Astrocyte of the spinal cord (primary cell): ENCODE data around the gene PSMA5.

Source experiments
- DNase-seq: peaks from one replicate; pipeline ENCODE4 v3.0.0; 2011; ENCODE audit warnings: low read depth, low spot score
- H3K4me3 ChIP-seq: 2 replicates; pipeline ENCODE4 v1.5.1; 2011; ENCODE audit warnings: low read depth, mild to moderate bottlenecking, low read length, moderate library complexity
- CTCF ChIP-seq: IDR thresholded peaks from 2 replicates; pipeline ENCODE4 v1.5.1; 2012; ENCODE audit warnings: low read depth, mild to moderate bottlenecking, low read length, inconsistent platforms
- in situ Hi-C: cut with HindIII; loops from 2 replicates; pipeline ENCODE4 v1.10.0; 2017; ENCODE audit warnings: low sequenced_read_pairs

The PSMA5 gene

DNA sequence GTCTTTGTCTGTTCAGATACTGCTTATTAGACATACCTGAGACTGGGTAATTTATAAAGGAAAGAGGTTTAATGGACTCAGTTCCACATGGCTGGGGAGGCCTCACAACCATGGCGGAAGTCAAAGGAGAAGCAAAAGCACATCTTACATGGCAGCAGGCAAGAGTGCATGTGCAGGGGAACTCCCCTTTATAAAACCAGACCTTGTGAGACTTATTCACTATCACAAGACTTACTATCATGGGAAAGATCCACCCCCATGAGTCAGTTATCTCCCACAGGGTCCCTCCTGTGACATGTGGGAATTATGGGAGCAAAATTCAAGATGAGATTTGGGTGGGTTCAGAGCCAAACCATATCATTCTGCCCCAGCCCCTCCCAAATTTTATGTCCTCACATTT is 7.1 kb upstream of the PSMA5 start:
- TF ChIP-seq CTCF = no peak
- no peak overlapping the region for H3K4me3 ChIP-seq
- in situ Hi-C loops = no loop called here
- no peak for DNase-seq

DNA sequence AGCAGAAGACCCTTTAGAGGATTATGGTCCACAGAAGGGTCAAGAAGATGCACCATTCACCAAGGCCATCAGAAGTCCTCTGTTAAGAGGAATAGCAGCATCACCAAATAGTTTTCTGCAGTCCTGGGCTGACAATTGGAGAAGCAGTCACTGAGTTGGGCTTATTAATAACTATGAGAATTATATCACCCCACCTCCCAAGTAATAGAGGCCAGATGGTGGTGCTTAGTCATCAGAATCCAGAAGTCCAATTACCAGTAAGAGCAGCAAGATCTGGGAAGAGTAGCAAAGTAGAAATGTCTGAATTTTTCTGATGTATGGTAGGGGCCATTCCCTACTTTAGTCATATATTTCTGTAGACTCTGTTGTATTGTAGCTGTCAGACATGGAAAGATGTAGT is 6.1 kb upstream of the PSMA5 start:
- in situ Hi-C loops = no loop called here
- DNase-seq = no peak
- no peak for TF ChIP-seq CTCF
- H3K4me3 ChIP-seq = no peak overlapping the region

- no peak for TF ChIP-seq CTCF
- in situ Hi-C loops = no loop called here
- DNase-seq = no peak
- peak overlapping the region; percentile 87 for H3K4me3 ChIP-seq
Observed at GRCh38 chr1:109427171-109427467, 871 bp upstream of the PSMA5 start.

DNA sequence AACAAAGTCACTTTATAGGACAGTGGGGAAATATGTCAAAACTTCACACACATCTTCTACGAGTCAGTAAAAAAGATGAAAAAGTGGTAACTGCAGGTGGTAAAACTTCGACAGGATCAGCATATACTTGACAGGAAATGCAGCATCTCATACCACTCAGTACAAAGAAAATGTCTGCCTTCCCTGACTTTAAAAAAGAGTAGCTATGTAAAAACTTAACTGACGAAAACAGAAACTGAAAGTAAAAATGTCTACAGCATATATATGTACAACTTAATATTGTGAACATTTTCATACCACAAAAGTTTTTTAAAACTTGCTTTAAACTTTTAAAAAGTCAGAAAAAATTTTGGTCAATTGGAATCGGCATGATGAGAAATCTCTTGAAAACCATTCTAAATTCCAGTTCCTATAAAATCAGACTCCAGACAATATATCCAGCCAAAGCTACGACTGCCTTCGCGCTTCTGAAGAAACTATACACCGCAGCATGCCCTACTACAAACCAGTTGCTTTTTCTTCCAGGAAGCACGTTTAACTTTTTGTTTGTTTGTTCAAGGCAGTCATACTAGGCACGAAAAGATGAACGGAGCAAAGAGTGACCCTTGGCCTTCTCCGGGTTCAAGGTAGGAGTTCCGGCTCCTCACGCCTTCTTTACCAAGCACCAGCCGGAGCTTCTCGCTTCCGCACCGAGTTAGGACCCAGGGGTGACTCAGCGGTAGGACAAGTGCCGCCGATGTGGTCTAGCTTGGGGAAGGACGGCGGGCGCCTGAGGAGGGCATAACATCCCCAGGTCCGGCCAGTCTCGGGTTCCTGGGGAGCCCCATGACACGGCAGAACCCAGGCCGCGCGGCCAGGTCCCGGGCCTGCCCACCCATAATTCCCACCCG is 612 bp downstream of the PSMA5 start:
- DNase-seq = peak; percentile 42
- peak overlapping the region; percentile 87 for H3K4me3 ChIP-seq
- in situ Hi-C loops = no loop called here
- no peak for TF ChIP-seq CTCF

DNA sequence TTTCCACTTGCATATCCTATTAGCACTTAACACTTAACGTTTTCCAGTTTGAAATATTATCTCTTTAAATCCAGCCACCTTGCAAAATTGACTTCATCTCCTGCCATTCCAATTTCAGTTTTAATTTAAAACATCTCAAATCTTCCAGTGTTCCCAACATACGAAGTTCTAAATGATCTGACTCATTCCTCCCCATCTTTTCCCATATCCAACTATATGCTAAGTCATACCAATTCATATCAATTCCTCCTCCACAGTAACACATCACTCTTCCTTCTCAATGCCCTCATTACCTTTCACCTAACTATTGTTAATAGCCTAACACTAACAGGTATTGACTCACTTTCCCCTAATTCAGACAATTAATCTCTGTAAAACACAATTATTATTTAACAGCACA is 2.8 kb downstream of the PSMA5 start:
- H3K4me3 ChIP-seq = no peak overlapping the region
- in situ Hi-C loops = no loop called here
- DNase-seq = no peak
- TF ChIP-seq CTCF = no peak

DNA sequence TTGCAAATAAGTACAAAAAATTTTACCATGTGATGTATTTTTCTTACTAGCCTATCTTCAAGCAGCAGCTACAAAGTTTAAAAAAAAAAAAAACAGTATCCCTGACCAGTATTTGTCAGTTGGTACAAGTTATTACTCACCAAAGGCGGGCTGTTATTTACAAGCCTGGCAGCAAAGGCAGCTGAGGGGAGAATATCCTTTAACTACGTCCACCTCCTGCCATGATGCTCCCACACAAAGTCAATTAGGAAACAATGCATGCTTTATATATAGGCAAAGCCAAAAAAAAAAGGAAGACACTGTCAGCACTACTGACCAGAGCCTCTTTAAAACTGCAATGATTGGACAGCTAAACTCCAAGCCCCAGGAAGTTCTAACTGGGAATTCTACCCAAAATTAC is 13.7 kb downstream of the PSMA5 start:
- in situ Hi-C loops = no loop called here
- no peak overlapping the region for H3K4me3 ChIP-seq
- no peak for DNase-seq
- TF ChIP-seq CTCF = no peak
